Breast epithelium (tissue), 3 donors: Measurements from ENCODE around the gene LARP4.

Experiments used
- CTCF ChIP-seq, 3 donors: fragments of 450-650 bp; IDR thresholded peaks; one replicate each; pipeline ENCODE4 v1.5.1; 2016 to 2017; ENCODE audit warnings: antibody characterized with exemption in 3 of 3, mild to moderate bottlenecking in 3 of 3, moderate library complexity in 3 of 3
- POLR2A ChIP-seq: fragments of 450-650 bp; IDR thresholded peaks from one replicate; pipeline ENCODE4 v1.6.1; 2016; ENCODE audit warnings: antibody characterized with exemption, mild to moderate bottlenecking, moderate library complexity
- POLR2AphosphoS5 ChIP-seq, 3 donors: sonication (generic); formaldehyde crosslinking; IDR thresholded peaks; one replicate each; pipeline ENCODE4 v1.6.1; 2017; ENCODE audit warnings: antibody characterized with exemption in 3 of 3

GRCh38 chr12:50515587-50515986 lies 114.9 kb downstream of the LARP4 start:
- no peak for TF ChIP-seq CTCF (IDR thresholded peaks at IDR 0.05)
- no peak for TF ChIP-seq POLR2AphosphoS5 (IDR thresholded peaks at IDR 0.05)
- no peak for TF ChIP-seq POLR2A
